GM15510 (cell line): ENCODE data around the gene HOXD11.

Experiments used
- POLR2A ChIP-seq: IDR thresholded peaks from 3 replicates; pipeline ENCODE4 v1.6.1; 2011; ENCODE audit warnings: borderline replicate concordance; ENCODE audit not compliant: insufficient read length; ENCODE audit errors: extremely low read depth

Gene HOXD11

GRCh38 chr2:176106581-176107539 lies at the start of gene HOXD11:
HOXD11 (plus strand) TSS chr2:176107280; CDS start chr2:176107356, 76 bp downstream.
- TF ChIP-seq POLR2A: no peak

DNA sequence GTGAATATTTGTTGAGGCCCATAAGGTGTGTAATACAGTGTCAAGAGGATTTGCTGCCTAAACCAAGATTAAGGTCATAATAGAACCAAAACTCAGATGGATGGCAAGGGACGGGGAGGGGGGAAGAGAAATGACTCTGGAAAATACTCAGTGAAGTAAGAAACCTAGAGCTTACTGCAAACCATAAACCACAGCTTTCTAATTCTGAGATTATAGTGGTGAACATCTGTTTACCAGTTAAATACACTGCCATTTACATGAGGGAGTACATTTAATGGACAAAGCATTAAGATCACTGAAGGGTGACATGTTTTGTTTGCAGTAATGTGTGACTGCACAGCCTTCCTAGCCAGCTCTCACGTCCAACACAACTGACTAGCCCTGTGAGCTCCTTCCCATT lies 43.1 kb upstream of the HOXD11 start:
- TF ChIP-seq POLR2A: no peak

- no peak for TF ChIP-seq POLR2A
These were observed 40.2 kb upstream of the HOXD11 start for GRCh38 chr2:176066645-176067588.

- no peak for TF ChIP-seq POLR2A
These were observed 39.3 kb upstream of the HOXD11 start for GRCh38 chr2:176067589-176068418.

GRCh38 chr2:176068419-176068832 lies 38.7 kb upstream of the HOXD11 start:
- TF ChIP-seq POLR2A: no peak

GRCh38 chr2:176071330-176072291 lies 35.5 kb upstream of the HOXD11 start:
- TF ChIP-seq POLR2A: no peak

- TF ChIP-seq POLR2A: no peak
These were observed 34.8 kb upstream of the HOXD11 start for GRCh38 chr2:176072292-176072669.

DNA sequence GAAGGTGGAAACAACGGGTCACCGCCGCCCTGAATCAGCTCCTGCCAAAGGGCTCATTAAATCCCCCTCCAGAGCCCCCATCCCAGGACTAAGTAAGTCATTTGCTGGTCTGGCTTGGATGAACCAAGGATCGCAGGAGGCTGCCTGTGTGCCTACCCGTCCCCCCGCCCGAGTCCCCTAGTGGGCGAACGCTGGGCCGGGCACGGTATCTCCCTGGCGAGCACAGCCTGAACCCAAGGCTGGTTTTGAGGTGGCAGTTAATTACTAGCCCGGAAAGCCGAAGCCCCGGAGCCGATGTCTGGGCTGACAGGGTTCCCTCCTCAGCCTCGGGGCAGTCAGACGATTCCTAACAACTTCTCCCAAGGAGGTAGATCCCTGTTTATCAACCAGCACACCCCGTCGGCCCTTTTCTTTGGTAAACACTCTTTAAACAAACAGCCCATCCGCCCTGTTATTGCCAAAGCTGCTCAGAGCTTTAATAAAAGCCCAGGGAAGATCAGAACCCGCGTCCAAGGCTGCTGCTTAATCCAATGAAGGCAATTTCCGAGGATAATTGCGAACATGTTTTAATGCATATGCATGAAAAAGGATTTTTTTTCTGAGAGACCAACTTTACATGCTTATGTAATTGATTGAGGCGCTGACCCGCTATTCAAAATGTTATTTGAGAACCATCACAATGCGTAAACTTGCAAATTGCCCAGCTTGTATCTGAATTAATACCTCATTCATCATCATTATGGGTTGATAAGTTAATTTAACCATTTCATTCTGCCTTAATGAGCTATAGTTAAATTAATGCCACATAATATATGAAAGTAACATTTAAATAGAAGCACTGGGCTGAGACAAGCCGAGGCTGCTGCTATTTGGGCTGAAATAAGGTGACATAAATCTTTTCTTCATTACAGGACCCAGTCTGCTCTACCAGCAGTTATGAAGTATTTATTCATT lies 33.9 kb upstream of the HOXD11 start:
- TF ChIP-seq POLR2A: no peak

DNA sequence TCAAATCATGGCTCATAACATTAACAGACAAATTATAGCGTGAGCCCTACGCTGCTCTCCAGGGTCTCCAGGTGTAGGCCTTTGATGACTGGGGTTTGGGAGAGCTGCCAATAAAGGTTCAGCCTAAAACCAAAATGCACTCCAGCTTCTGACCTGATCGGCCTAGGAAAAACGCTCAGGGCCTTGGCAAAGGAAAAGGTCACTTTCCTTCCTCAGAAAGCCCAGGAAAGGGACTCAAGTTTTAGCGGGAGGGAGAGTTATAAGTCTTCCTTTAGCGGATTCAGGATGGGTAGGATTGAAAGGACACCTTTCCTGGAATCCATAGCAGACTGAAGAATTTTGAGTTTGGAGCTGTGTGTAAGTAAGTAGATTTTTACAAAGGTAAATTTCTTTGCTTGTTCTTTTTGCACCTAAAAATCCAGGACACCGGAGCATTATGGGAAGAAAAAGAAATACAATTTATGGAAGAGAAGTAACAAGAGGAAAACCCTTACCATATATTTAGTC lies 32.1 kb upstream of the HOXD11 start:
- no peak for TF ChIP-seq POLR2A

GRCh38 chr2:176075481-176075880 lies 31.6 kb upstream of the HOXD11 start:
- no peak for TF ChIP-seq POLR2A

DNA sequence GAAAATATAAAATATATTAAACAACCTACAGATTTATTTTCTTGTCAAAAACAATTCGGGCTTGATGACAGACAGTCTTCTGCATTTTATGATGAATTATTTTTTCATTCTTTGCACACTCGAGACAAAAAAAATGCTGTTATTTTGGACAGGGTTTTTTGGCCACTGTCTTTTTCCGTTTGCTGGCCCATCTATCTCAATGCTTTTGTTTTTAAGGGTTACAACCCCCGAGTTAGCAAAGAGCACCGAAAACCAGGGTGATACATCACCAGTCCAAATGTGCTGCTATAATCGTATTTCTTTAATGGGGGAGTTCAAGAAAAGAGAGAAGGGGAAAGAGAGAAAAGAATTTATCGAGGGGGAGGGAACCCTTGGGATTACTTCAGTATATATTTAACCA lies 31.0 kb upstream of the HOXD11 start:
- TF ChIP-seq POLR2A: no peak

GRCh38 chr2:176076796-176077195 lies 30.3 kb upstream of the HOXD11 start:
- TF ChIP-seq POLR2A: no peak
